ENCODE results near the gene DNAH10. TPM values are rescaled to one million over a fixed set of nuclear protein-coding genes. Genes with fewer than 3 reads are reported as not detected.

DNAH10 gene
- total RNA-seq, 1 experiment from 2014 or later: not detected

GRCh38 chr12:123942238-123942653 lies 180.1 kb downstream of the DNAH10 start:
- ChIA-PET CTCF (no interaction called here), POLR2A (ENCODE audit: unreplicated experiment) (no interaction called here)
- no peaks in the 10 kb centered on the region for H3K27me3 ChIP-seq (ENCODE audit: insufficient read depth, low read depth)
- DNase-seq: no peak
- no peaks in the 10 kb centered on the region for H3K36me3 ChIP-seq (ENCODE audit: low read depth)
- H3K4me2 ChIP-seq: no peak overlapping the region
- H3K9me2 ChIP-seq (ENCODE audit: insufficient read depth): no peaks in the 10 kb centered on the region
- intact Hi-C loops (cut with micrococcal nuclease; ENCODE audit: unreplicated experiment): no loop called here
- no peaks in the 10 kb centered on the region for H4K20me1 ChIP-seq (ENCODE audit: insufficient read depth)
- no peaks in the 10 kb centered on the region for H3K79me2 ChIP-seq (ENCODE audit: low read depth)
- TF ChIP-seq EZH2 (IDR thresholded peaks at IDR 0.05; ENCODE audit: low read depth) (no peak), CTCF (conservative IDR thresholded peaks at IDR 0.05) (no peak)
- BruUV-seq (replicated peaks): no TSS peak
- H2AFZ ChIP-seq: no peak overlapping the region
- H3K4me1 ChIP-seq (replicated peaks; ENCODE audit: insufficient read depth): no peaks in the 10 kb centered on the region
- H3F3A ChIP-seq (ENCODE audit: insufficient read depth, low read depth): no peaks in the 10 kb centered on the region
- no peaks in the 10 kb centered on the region; the same call in 1 of the 2 replicates for H3K9me3 ChIP-seq (ENCODE audit: insufficient read depth, low read depth)
- H3K4me3 ChIP-seq: no peak overlapping the region
- H3K27ac ChIP-seq: no peak overlapping the region

GRCh38 chr12:123942911-123943648 lies 181.0 kb downstream of the DNAH10 start:
- TF ChIP-seq CTCF (conservative IDR thresholded peaks at IDR 0.05) (no peak), EZH2 (IDR thresholded peaks at IDR 0.05; ENCODE audit: low read depth) (no peak)
- DNase-seq: no peak
- intact Hi-C loops (cut with micrococcal nuclease; ENCODE audit: unreplicated experiment): no loop called here
- Histone ChIP-seq H3F3A (ENCODE audit: insufficient read depth, low read depth) (no peaks in the 10 kb centered on the region), H3K4me3 (no peak overlapping the region), H3K79me2 (ENCODE audit: low read depth) (no peaks in the 10 kb centered on the region), H3K4me2 (no peak overlapping the region), H3K27me3 (ENCODE audit: insufficient read depth, low read depth) (no peaks in the 10 kb centered on the region), H2AFZ (no peak overlapping the region), H3K9me2 (ENCODE audit: insufficient read depth) (no peaks in the 10 kb centered on the region), H3K4me1 (replicated peaks; ENCODE audit: insufficient read depth) (no peaks in the 10 kb centered on the region), H4K20me1 (ENCODE audit: insufficient read depth) (no peaks in the 10 kb centered on the region), H3K36me3 (ENCODE audit: low read depth) (no peaks in the 10 kb centered on the region), H3K27ac (no peak overlapping the region), H3K9me3 (ENCODE audit: insufficient read depth, low read depth) (no peaks in the 10 kb centered on the region; the same call in 1 of the 2 replicates)
- BruUV-seq (replicated peaks): no TSS peak
- ChIA-PET POLR2A (ENCODE audit: unreplicated experiment) (no interaction called here), CTCF (no interaction called here)

GRCh38 chr12:123943816-123944215 lies 181.7 kb downstream of the DNAH10 start:
- Histone ChIP-seq H4K20me1 (ENCODE audit: insufficient read depth) (no peaks in the 10 kb centered on the region), H3K4me3 (no peak overlapping the region), H3F3A (ENCODE audit: insufficient read depth, low read depth) (no peaks in the 10 kb centered on the region), H2AFZ (no peak overlapping the region), H3K9me2 (ENCODE audit: insufficient read depth) (no peaks in the 10 kb centered on the region), H3K27me3 (ENCODE audit: insufficient read depth, low read depth) (no peaks in the 10 kb centered on the region), H3K27ac (no peak overlapping the region), H3K4me1 (replicated peaks; ENCODE audit: insufficient read depth) (no peaks in the 10 kb centered on the region), H3K4me2 (no peak overlapping the region), H3K79me2 (ENCODE audit: low read depth) (no peaks in the 10 kb centered on the region), H3K36me3 (ENCODE audit: low read depth) (no peaks in the 10 kb centered on the region), H3K9me3 (ENCODE audit: insufficient read depth, low read depth) (no peaks in the 10 kb centered on the region; the same call in 1 of the 2 replicates)
- ChIA-PET CTCF (no interaction called here), POLR2A (ENCODE audit: unreplicated experiment) (no interaction called here)
- intact Hi-C loops (cut with micrococcal nuclease; ENCODE audit: unreplicated experiment): no loop called here
- no TSS peak for BruUV-seq (replicated peaks)
- no peak for DNase-seq
- TF ChIP-seq CTCF (conservative IDR thresholded peaks at IDR 0.05) (no peak), EZH2 (IDR thresholded peaks at IDR 0.05; ENCODE audit: low read depth) (no peak)
